Mesodermal cell (in vitro differentiated cells): ENCODE measurements around the gene FYCO1.

Experiments used
- H3K27ac ChIP-seq: 2 replicates; pipeline ENCODE4 v1.7.0; 2013; ENCODE audit warnings: mild to moderate bottlenecking, low read depth, low read length, moderate library complexity; ENCODE audit not compliant: severe bottlenecking
- H3K36me3 ChIP-seq: 2 replicates; pipeline ENCODE4 v1.7.1; 2013; ENCODE audit warnings: mild to moderate bottlenecking, low read length, moderate library complexity; ENCODE audit not compliant: control insufficient read depth, insufficient read depth
- H3K4me1 ChIP-seq: one replicate; pipeline ENCODE4 v1.7.1; 2013; ENCODE audit warnings: mild to moderate bottlenecking, low read length; ENCODE audit not compliant: insufficient read depth, control insufficient read depth, poor library complexity, severe bottlenecking
- H3K4me3 ChIP-seq: 2 replicates; pipeline ENCODE4 v1.7.0; 2013; ENCODE audit warnings: low read length, control low read depth, mild to moderate bottlenecking; ENCODE audit not compliant: insufficient read depth, poor library complexity, severe bottlenecking; ENCODE audit errors: extremely low read depth
- H3K9me3 ChIP-seq: 2 replicates; pipeline ENCODE4 v1.7.1; 2013; ENCODE audit warnings: mild to moderate bottlenecking, low read length, moderate library complexity; ENCODE audit not compliant: control insufficient read depth
- WGBS, 2 experiments: methylation state at CpG; one replicate each; pipeline ENCODE4 v1.1.5; 2013; ENCODE audit warnings: missing lambda C conversion rate in 2 of 2; ENCODE audit not compliant: insufficient coverage in 2 of 2; 5-methylcytosine and 5-hydroxymethylcytosine counted together

Gene FYCO1

DNA sequence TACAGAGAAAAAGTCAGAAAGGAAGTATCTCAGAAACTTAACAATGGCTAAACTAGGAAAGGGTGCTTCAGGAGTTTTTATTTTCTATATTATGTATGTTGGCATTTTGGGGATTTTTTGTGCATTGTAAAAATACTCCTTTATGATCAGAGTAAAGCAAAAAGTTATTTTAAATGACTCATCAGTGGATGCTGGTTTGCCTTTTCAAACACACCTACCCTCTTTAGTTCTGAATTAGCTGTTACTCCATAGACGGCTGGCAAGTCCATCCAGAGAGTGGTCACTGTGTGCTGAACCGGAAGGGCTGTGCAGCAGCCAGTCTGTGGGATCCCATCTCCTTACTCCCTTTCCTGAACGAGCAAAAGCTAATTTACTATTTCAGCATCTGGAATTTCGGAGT lies 108.3 kb downstream of the FYCO1 start:
- no peaks in the 10 kb centered on the region for H3K4me1 ChIP-seq
- H3K9me3 ChIP-seq: no peaks in the 10 kb centered on the region
- no peak overlapping the region for H3K4me3 ChIP-seq
- H3K36me3 ChIP-seq: no peaks in the 10 kb centered on the region
- H3K27ac ChIP-seq: no peak overlapping the region
- 88 to 90% methylated on average over 2 to 3 of the region's 4 CpGs for WGBS, 2 experiments

DNA sequence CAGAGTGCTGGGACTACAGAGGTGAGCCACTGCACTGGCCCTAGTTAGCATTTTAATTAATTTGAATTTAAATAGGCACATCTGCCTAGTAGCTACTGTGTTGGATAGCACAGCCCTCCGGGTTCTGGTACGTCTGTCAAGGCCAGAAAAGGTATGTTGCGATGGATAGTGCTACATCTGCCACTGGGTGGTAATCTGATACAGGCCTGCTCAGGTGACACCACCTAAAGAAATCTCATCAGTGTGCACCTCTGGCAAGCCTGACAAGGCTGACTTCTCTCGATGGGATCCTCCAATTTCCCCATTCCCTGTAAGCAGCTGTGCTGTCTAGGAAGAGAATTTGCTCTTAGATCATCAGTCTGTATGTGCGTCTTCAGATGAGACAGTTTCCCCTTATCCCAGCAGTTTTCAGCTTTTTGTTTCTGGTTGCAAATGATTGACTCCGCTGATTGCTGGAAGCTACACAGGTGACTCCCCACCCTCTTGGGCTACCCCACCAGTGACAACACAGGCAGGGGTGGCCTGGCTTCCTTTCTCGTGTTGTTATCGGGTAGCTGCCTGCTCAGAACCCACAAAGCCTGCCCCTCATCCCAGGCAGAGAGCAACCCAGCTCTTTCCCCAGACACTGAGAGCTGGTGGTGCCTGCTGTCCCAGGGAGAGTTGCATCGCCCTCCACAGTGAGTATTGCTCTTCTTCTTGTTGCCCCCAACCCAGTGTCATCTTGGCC lies 109.5 kb downstream of the FYCO1 start, which contains the start of gene CCR9:
TSS of gene CCR9 (plus strand) at position 565 of the 727 bp plus-strand sequence. CDS start 8,391 bp downstream, outside the sequence.
- no peak within 1 kb of the TSS for H3K4me3 ChIP-seq
- no peaks in the 10 kb centered on the region for H3K4me1 ChIP-seq
- H3K27ac ChIP-seq: no peak within 1 kb of the TSS
- WGBS, 2 experiments: 88 to 97% methylated on average over 7 to 9 of the region's 9 CpGs
- H3K36me3 ChIP-seq: no peaks in the 10 kb centered on the region
- H3K9me3 ChIP-seq: no peaks in the 10 kb centered on the region

DNA sequence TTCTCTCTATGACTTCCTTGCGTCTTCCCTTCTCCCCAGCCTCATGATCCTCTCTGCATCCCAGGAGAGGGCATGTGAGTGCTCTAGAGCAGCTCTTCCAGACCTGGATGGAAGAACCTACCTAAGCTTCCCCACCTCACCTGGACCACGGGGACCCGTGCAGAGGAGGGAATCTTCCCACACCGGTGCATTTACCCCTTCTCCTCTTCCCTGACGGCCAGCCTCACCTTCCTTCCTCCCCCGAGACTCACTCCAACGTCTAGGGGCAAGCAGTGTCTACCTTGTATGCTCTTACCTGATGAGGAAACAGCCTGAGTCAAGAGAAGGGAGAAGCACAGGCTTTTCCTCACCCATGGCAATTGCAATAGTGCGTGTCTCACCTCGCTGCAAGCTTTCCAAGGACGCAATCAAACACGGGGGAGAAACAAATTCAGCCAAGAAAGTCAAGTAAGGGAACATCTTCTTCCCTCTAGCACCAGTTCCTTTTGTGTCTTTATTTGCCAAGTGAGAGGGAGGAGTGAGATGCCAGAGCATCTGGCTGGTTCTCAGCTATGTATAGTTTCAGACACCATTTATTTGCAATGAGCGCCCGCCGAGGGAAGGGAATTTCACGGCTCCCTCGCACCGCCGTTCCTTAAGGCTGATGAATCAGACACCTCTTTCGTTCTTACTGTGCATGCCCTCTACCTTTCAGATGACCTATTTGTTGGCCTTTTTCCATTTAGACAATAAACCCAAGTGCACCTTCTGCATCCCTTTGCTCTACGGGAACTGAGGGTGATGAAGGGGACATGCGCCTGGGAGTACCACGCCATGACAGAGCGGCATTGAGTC lies 111.0 kb downstream of the FYCO1 start:
- Histone ChIP-seq H3K27ac (no peak overlapping the region), H3K9me3 (no peaks in the 10 kb centered on the region), H3K4me1 (no peaks in the 10 kb centered on the region), H3K36me3 (no peaks in the 10 kb centered on the region), H3K4me3 (no peak overlapping the region)
- 90 to 91% methylated on average over 14 to 23 of the region's 23 CpGs for WGBS, 2 experiments

DNA sequence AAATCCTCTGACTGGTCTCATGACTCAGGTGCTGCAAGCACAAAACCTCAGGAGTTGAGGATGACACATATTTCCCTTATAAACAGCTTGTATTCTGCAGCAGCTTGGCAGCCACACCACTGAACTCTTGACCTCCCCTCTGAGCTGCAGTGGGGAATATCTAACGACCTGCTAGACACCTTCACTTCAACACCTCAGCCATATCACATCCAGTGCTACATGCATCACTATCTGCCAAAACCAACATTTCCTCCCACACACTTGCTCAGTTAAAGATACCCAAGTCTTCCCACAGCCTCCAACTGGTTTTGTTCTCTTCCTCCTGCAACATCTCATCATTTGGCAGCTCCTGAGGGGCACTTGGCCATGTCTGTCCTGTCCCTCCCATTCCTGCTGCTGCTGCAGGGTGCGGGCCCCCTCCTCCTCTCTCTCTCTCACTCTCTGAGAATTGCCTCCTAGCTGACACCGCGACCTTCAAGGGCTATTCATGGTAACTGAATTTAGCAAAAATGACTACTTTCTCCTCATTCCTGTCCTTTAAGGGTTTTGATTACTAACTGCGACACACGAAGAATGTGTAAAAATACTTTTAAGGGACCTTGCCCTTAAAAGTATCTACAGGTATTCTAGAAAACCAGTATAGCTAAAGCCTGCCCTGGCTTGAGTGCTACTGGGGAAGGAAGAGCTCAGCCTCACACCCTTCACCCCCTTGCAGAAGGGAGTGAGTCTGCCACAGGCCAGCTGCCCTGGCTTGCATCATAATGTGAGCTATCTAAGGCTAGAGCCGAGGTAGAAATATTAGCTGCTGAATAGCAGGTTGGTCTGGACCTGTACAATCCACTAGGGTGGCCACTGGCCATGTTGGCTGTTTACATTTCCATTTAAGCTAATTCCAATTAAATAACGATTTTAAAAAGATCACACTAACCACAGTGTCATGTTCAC lies 114.3 kb downstream of the FYCO1 start:
- H3K4me1 ChIP-seq: no peaks in the 10 kb centered on the region
- H3K27ac ChIP-seq: no peak overlapping the region
- H3K36me3 ChIP-seq: no peaks in the 10 kb centered on the region
- WGBS, 2 experiments: 77 to 84% methylated on average over 5 to 6 of the region's 8 CpGs
- H3K9me3 ChIP-seq: no peaks in the 10 kb centered on the region
- H3K4me3 ChIP-seq: no peak overlapping the region

DNA sequence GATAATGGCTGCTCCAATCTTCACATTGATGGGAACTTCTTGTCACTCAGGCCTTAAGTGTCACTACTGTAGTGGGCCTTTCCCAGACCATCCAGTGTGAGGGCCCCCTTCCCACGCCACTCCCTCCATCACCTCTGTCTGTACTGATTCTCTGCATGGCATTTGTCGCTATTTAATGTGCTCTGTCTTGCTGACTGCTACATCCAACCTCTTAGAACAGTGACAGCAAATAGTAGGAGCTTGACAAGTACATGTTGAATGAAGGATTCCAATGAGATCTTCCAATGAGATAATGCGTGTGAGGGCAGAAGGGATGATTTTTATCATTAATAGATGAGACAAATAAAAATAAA lies 114.9 kb downstream of the FYCO1 start:
- no peak overlapping the region for H3K27ac ChIP-seq

DNA sequence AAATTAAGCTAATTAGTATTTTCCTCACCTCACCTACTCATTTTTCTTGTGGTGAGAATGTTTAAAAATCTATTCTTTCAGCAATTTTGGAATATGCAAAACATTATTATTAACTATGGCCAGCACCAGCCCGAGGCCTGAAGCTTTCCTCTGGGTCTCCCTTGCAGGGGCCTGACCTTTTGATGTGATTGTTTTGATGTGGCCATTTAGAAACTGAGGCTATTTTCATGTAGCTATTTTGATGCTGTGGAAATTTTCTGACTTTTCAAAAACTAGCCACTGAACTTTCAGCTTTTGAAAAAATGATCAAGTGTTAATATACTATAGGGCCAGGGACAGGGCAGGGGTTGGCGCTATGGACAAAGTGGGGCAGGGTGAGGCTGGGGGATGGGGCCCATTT lies 117.5 kb downstream of the FYCO1 start:
- no peak overlapping the region for H3K27ac ChIP-seq
- no peaks in the 10 kb centered on the region for H3K9me3 ChIP-seq
- no peaks in the 10 kb centered on the region for H3K4me1 ChIP-seq
- H3K36me3 ChIP-seq: no peaks in the 10 kb centered on the region
- WGBS, 2 experiments: no CpG with 5 or more reads among the region's 2 CpGs
- H3K4me3 ChIP-seq: no peak overlapping the region

More for the DNA sequence above, 114.9 kb downstream of the FYCO1 start:
- Histone ChIP-seq H3K4me3 (no peak overlapping the region), H3K4me1 (no peaks in the 10 kb centered on the region), H3K9me3 (no peaks in the 10 kb centered on the region), H3K36me3 (no peaks in the 10 kb centered on the region)
- WGBS, 2 experiments: 80 to 100% methylated on average over 1 to 2 of the region's 3 CpGs

DNA sequence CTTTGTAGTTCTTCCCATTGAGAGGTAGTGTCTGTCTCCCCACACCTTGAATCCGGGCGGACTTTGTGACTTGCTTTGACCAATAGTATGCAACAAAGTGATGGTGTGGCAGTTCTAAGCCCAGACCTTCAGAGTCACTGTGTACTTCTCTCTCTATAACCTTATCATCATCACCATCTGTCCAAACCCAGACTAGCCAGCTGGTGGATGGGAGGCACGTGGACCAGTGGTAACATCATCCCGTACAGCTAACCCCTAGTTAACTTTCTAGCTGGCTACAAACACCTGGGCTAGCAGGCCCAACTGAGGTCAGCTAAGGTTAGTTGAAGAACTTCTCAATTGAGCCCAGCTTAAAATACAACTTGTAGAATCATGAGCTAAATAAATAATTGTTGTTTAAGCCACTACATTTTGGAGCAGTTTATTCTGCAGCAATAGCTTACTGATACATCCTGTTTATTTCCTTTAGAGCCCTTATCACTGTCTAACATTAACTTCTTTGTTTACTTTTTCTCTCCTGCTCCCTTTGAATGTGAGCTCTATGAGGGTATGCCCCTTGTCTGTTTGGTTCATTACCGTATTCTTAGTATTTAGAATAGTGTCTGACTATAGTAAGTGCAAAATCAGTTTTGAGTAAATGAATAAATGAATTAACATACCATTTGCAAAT lies 120.8 kb downstream of the FYCO1 start:
- Histone ChIP-seq H3K27ac (no peak overlapping the region), H3K4me1 (no peaks in the 10 kb centered on the region), H3K9me3 (no peaks in the 10 kb centered on the region), H3K4me3 (no peak overlapping the region), H3K36me3 (no peaks in the 10 kb centered on the region)
- 94 to 100% methylated on average over 2 of the region's 5 CpGs for WGBS, 2 experiments

- Histone ChIP-seq H3K36me3 (no peaks in the 10 kb centered on the region), H3K4me1 (no peaks in the 10 kb centered on the region), H3K4me3 (no peak overlapping the region), H3K9me3 (no peaks in the 10 kb centered on the region), H3K27ac (no peak overlapping the region)
- 89% methylated on average over 4 of the region's 4 CpGs for WGBS, 2 experiments
Measured at GRCh38 chr3:45873638-45874037, 122.0 kb downstream of the FYCO1 start.

DNA sequence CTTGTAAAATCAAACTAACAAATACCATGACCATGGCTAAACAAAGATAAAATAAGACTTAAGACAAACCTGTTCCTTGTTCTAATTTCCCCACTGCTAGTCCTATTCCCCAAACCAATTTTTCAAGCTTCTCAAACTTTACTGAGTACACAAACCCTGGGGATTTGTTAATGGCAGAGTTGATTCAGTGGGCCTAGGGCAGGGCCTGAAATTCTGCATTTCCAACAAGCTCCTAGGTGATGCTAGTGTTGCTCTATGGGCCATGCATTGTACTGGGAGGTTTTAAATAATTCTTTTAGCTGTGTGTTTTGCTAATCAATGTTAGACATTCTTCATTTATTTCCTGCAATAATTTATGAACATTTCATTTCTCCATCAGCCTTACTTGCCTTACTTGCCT lies 122.6 kb downstream of the FYCO1 start:
- Histone ChIP-seq H3K4me3 (no peak overlapping the region), H3K27ac (no peak overlapping the region), H3K9me3 (no peaks in the 10 kb centered on the region), H3K4me1 (no peaks in the 10 kb centered on the region), H3K36me3 (no peaks in the 10 kb centered on the region)

GRCh38 chr3:45872569-45872968 lies 123.1 kb downstream of the FYCO1 start:
- Histone ChIP-seq H3K36me3 (no peaks in the 10 kb centered on the region), H3K4me1 (no peaks in the 10 kb centered on the region), H3K27ac (no peak overlapping the region), H3K4me3 (no peak overlapping the region), H3K9me3 (no peaks in the 10 kb centered on the region)
- 61 to 74% methylated on average over 2 of the region's 2 CpGs for WGBS, 2 experiments
